Activated CD8-positive, alpha-beta memory T cell treated with anti-CD3 and anti-CD28 coated beads for 48 hours (primary cell): ENCODE measurements around the gene SPON1.
"Not testable (repeated sequence)": the region's sequence is repeated elsewhere in the genome, so short reads cannot be mapped to it uniquely, and the experiment has no call there.

Experiments
- DNase-seq, 3 experiments: peaks; one replicate each; pipeline ENCODE4 v3.0.0-alpha.2; 2020; ENCODE audit warnings: low read depth in 2 of 3, low spot score in 2 of 3

The SPON1 gene

GRCh38 chr11:14029971-14030920 is 67.7 kb downstream of the SPON1 start:
- no peak for DNase-seq

DNA sequence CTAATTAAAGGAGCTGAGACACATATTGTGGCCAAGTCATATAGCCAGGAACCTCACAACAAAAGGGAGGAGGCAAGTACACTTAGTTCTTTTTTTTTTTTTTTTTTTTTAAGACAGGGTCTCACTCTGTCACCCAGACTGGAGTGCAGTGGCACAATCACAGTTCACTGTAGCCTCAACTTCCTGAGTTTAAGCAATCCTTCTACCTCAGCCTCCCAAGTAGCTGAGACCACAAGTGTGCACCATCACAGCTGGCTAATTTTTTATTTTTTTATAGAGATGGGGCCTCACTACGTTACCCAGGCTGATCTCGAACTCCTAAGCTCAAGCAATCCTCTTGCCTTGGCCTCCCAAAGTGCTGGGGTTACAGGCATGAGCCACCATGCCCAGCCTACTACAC is 73.0 kb downstream of the SPON1 start:
- DNase-seq: not testable (repeated sequence)

- no peak for DNase-seq
These were observed 73.9 kb downstream of the SPON1 start for GRCh38 chr11:14036469-14036868.

DNA sequence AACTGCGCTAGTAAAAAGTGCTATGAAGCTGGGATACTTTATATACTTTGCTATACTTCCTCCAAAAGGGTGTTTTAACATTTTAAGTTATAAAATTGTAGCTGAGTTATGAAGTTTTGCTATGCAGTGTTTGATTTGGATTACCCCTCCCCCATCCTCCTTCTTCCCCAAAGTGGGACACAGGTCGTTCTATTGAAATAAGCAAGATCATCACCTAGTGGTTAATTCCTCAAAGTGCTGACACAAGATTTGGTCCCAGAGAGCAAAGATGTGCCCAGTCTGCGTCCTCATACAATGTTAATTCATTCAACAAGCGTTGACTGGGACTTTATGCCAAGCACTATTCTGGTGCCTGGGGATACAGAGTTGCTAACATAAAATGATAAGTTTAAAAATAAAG is 78.5 kb downstream of the SPON1 start:
- DNase-seq: no peak

- DNase-seq: no peak
These were observed 79.0 kb downstream of the SPON1 start for GRCh38 chr11:14041565-14041964.

- no peak for DNase-seq
These were observed 80.4 kb downstream of the SPON1 start for GRCh38 chr11:14042686-14043465.

GRCh38 chr11:14044916-14045315 is 82.4 kb downstream of the SPON1 start:
- no peak for DNase-seq

DNA sequence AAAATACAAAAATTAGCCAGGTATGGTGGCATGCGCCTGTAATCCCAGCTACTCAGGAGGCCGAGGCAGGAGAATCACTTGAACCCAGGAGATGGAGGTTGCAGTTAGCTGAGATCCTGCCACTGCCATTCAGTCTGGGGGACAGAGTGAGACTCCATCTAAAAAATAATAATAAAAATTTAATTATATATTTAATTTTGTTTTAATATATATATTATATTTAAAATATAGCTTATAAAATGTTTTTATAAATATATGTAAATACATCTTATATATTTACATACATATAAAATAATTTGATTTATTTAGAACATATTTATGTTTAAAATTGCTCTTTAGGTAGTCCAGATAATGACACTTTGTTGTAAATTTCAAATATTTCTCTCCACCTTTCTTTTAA is 82.9 kb downstream of the SPON1 start:
- DNase-seq: no peak

DNA sequence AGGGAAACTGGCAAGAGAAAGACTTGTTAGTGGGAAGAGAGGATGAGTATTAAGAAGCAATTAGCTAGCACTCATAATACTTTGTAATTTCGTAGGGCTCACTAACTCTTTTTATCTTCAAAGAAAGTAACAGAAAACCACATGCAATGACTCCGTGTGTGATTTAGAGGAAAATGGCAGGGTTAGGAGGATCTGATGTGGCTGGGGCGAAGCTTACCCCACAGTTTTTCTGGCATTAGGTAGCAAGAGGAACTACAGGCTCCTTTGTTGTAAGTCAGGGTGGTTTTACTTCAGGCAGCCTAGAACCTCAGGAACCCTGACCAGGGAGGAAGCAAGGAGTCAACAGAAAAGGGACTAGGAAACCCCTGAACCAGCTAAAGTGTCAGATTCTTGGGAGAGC is 89.7 kb downstream of the SPON1 start:
- no peak for DNase-seq

- DNase-seq: no peak
These were observed 91.9 kb downstream of the SPON1 start for GRCh38 chr11:14054116-14055107.

GRCh38 chr11:14055936-14056335 is 93.4 kb downstream of the SPON1 start:
- no peak for DNase-seq

DNA sequence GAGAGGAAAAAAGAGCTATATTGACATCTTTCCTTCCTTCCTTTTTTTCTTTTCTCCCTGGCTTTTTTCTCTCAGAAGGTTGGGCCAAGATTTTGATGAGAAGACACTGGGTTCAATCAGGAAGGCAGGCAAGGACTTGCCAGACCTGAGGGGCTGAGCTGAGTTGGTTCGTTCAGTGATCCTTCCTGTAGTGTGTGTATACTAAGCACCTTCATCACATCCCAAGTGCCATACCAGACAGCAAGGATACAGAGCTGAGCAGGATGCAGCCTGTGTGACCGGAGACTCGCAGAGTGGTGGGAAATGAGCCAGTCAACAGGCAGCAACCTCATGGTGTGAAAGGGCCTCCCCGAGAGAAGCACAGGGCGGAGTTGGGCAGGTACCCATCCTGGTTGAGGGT is 95.5 kb downstream of the SPON1 start:
- no peak for DNase-seq

- no peak for DNase-seq
These were observed 97.0 kb downstream of the SPON1 start for GRCh38 chr11:14059491-14059890.

DNA sequence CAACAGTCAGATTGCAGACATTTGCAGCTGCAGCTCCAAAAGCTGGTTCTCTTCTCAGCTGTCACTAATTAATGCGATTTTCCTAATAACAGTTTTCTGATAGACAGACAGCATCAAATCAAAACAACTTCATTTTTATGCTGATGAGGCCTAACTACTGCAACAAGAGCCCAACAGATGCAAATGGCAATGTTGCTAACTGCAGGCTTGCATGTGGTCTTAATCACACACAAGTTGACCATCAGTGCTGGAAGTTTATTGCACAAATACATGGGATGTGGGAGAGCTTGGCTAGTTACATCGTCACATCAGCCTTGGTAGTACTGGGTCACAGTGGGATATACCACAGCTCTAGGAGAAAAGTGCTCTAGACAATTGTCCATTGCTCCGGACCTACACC is 99.2 kb downstream of the SPON1 start:
- DNase-seq: no peak

- DNase-seq: no peak
These were observed 102.6 kb downstream of the SPON1 start for GRCh38 chr11:14065141-14065540.

- DNase-seq: no peak
These were observed 103.2 kb downstream of the SPON1 start for GRCh38 chr11:14065681-14066080.

- no peak for DNase-seq
These were observed 105.2 kb downstream of the SPON1 start for GRCh38 chr11:14067686-14068085.

GRCh38 chr11:14070896-14071295 is 108.4 kb downstream of the SPON1 start:
- DNase-seq: no peak

DNA sequence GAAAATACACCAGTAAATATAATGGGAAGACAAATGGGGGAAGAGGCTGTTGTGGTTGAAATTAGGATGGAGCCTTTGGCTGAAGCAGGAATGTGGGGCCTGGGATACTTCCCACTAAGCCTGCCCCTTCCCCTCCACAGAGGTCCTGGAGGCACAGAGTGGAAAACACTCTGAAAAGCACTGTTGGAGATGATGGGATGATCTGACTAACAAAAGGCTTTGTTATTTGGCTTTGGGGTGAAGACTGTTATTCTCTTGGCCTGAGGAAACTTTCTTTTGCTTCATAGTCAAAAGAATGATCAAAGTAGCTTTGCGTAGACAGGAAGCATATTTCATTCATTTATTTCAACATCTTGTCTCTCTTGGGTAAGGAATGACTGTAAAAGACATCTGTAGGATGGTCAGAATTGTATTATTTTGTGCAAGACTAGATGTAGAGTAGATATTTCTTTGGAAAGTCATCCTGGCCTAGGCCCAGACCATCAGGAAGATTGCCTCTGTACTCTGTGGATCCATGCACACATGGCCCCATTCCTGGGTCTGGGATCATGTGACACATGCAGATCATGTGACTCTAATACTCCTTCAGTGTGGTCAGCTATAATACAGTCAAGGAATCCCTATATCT is 111.4 kb downstream of the SPON1 start:
- no peak for DNase-seq
